Iris pigment epithelial cell (primary cell): ENCODE measurements around the gene CAMSAP1.
A peak's percentile ranks its signal among the peaks of the same experiment; 100 is the strongest.

Source experiments
- DNase-seq: peaks from one replicate; pipeline ENCODE4 v3.0.0-alpha.2; 2011; ENCODE audit warnings: low read depth

The CAMSAP1 gene

DNA sequence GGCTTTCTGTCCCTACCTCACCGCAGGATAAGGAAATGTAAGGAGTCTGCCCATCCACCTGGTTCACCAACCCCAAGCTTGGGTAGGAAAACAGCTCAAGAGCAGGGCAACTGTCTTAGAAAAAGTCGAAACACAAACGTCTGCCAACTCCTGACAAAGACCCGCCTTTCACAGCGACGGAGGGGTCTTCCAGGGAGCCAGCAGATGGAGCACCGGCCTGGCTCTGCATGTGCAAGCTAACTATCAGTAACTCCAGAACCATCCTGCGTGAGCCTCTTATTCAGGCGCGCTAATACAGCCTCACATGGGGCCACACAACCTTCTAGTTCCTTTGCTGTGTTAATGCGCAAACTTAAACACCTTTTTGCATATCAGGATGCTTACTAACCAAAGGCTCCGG lies 26.9 kb downstream of the CAMSAP1 start:
- DNase-seq: no peak

DNA sequence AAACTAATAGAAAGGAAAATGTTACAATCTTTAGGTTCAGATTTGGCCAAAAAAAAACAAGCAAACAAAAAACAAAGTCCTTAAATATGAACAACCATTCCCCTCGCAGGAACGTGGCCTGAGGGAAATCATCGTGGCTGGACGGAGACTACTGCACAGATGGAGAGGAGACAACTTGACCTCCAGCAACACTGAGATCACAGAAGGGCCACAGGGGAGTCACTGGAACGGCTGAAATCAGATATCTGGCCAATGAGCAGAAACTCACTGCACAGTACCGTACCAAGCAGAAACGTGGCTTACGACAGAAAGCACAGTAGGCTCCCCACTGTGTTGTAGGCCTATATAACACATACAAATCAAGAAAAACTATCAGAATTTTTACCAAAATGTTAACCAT lies 27.7 kb downstream of the CAMSAP1 start:
- DNase-seq: no peak

DNA sequence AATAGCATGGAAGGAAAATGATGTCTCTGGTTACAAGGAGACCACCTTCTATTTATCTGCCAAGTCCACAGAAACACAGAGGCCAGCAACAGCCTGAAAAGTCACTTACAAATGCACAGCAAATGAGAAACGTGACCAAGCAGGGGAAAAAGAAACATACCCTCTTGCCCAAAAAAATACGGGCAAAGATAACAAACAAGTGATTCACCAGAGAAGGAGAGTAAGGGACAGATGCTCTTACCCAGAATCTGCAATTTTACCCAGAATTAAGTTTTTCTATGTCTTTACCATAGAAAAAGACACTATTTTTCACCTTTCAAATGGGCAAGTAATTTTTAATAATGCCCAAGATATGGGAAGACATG lies 28.1 kb downstream of the CAMSAP1 start:
- DNase-seq: no peak

DNA sequence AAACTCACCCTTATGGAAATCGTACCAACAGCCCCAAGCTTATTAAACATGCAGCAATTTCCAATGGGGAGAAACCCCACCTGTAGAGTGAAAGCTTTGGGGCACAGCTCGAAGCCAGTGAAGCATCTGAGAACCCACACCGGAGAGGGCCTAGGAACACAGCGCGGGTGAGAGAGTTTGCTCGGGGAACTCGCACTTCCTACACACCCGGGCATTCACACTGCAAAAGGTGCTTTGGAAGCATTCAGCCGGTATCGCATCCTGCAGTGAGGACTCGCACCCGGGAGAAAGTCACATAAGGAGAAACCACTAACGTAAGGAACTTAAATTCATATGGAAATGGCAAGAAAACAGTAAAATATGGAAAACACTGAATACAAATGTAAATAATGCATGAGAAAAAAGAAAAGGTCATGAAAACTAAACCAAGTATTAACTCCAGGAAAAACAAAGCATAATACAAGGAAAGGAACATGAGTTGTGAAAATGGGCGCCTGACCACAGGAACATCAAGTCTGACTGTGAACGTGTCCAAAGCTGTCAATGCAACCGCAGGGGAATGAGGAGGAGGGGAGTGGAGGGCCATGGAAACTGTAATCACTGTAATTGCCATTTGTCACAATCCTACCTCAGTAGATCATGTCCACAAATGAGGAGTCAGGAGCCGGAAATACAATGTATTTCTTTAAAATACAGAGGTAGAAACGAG lies 28.7 kb downstream of the CAMSAP1 start:
- DNase-seq: no peak

DNA sequence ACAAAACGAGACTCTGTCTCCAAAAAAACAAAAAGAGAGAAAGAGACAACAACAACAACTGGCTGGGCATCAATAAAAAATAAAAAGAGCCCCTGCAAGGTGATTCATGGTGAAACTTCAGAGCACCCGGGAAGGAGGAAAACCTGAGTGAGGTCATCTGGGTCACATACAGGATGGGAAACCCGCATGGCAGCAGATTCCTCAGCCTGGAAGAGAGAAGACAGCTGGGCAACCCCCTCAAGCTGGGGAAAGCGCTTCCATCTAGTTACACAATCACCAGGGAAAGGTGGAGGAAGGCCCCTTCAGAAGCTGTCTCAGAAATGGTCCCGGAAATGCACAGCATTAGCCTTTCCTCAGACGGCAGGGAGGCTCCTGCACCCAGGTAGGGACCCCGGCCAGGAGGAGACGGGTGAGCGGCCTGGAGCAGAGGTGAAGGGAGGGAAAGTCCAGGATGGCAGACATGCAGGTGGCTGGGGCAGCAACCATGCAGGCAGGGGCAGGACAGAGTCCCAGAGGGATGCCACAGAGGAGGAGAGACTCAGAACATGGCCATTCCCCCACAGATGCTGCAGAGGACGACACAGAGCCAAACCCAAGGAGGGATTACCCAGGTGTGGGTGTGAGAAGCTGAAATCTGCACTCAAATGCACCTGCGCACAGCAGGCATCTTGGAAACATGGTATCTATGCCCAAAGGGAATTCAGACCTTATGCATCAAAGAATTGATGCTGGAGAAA lies 29.4 kb downstream of the CAMSAP1 start:
- DNase-seq: no peak

DNA sequence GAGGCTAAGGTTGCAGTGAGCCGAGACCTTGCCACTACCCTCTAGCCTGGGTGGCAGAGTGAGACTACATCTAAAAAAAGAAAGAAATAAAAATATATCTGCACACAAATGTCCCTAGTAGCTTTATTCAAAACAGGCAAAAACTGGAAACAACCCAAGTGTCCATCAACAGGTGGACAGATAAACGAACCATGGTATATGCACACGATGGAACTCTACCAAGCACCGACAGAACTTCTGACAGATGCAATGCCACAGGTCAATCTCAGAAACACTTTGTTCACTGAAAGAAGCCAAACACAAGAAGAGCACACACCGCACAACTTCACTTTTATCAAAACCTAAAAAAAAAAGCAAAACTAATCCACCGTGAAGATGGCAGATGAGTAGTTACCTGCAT lies 30.4 kb downstream of the CAMSAP1 start:
- DNase-seq: no peak

DNA sequence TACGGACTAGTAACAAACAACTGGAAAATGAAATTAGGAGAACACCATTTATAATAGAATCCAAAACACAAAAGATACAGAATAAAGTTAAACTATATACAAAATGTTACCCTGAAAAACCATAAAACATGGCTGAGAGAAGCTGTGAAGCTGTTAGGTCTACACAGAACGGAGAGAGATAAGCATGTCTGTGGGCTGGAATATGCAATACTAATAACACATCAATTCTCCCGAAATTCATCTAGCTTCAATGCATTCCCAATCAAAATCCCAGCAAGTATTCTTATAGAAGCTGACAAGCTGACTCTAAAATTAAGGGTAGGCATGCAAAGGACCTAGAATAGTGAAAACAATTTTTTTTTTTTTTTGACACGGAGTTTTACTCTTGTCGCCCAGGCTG lies 32.5 kb downstream of the CAMSAP1 start:
- DNase-seq: no peak

DNA sequence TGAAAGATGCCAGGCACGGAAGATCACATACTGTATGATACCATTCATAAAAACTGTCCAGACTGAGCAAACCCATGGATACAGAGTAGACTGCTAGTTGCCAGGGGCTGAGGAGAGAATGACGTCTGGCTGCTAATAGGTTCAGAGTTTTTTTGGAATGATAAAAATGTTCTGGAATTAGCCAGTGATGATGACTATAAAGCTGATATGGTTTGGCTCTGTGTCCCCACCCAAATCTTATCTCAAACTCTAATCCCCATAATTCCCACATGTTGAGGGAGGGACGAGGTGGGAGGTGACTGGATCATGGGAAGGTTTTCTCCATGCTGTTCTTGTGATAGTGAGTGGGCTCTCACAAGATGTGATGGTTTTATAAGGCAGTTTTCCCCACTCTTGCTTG lies 37.4 kb downstream of the CAMSAP1 start:
- DNase-seq: no peak

DNA sequence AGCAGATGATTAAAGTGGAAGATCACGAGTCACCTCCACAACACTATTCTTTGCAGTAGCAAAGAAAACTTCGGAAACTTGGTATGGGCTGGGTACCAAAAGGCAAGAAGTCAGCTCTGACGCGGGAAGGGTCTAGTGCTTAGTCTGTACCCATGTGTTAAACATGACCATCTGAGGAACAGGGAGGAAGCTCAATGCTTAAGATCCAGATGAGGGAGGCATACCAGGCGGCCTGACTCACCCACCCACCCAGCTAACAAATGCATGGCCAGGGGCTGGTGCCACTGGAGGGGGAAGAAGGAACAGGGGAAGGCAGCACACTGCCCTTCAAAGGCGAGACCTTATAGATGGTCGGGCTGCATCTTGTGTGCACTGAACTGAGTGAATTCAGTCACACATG lies 41.8 kb downstream of the CAMSAP1 start:
- peak; percentile 34 for DNase-seq

DNA sequence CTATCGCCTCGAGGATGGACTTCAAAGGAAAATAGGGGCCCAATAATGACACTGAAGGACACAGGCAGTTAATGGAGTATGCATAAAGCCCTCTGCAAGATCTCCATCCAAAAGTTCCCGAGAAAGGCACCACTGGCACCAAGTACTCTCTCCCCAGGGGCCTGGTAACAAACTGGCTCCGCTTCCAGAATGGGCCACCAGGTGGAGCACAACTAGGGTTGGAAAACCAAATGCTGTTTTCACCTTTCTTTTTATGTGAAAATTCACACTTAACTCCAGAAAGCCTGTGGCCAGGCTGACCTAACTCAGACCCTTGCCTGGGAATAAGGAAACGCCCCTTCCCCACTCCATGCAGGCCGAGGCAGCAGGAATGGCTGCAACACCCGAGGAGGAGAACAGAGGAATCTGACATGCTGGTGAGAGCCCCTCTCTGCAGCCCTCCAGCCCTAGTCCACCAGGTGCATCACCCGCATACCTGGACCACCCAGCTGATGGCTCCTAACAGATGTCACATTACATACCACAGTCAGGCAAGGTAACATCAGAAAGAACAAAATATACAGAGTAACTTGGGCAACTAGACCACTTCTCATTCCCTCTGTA lies 42.8 kb downstream of the CAMSAP1 start:
- DNase-seq: peak; percentile 43

DNA sequence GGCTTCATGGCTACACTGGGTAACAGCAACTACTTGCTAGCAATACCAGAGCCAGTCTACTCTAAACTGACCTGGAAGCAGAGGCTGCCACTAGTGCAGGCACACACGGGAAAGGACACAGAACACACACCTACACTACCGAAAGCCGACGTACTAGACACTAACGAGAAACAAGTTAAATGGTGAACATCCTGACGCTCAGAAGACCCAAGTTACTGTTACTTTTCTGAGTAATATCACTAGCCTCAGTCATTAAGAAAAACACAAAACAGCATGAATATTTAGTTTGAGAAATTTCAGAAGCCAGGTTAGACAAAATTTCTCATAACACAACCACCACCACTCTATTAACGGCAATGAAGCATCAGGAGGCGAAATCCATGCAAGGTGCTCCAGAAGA lies 44.5 kb downstream of the CAMSAP1 start:
- DNase-seq: no peak

DNA sequence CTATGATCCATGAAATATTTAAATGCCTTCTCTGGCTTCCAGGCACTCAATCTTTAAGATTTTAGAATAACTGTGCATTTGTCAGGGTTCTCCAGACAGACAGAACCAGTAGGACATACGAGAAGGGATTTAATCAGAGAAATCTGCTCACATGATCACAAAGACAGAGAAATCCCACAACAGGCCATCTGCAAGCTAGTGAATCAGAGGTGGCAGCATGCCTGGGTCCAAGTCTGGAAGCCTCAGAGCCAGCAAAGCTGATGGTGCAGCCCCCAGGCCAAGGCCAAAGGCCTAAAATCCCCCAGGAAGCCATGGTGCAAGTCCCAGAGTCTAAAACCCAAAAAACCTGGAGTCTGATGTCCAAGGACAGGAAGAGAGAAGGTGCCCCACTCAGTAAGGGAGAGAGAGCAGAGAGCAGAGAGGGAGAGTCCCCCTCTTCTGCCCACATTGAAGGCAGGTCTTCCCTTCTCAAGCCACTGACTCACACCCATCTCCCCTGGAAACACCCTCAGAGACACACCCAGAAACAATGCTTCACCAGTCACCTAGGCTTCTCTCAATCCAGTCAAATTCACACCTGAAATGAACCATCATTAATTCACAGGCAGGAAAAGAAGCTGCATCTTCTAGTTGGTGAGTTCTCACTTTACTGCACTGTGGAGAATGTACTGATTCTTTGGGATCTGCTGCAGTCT lies 48.7 kb downstream of the CAMSAP1 start:
- DNase-seq: peak; percentile 23

DNA sequence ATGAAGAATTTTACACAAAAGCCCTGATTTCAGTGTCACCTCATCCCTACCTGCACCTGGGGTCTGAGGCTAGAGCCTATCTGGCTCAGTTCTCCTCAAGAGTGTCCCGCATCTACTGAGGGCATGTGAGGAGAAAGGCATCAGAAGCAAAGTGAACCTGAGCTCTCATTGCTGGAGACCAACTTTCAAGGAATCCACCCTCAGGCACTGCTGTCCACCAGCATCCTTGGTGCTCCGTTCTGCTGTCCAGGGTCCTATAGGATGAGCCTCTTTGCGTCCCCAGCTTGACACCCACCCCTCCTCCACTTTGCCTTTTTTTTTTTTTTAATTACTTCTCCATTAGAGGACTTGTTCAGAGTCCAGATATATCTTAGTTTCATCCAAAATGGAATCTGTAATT lies 49.5 kb downstream of the CAMSAP1 start:
- no peak for DNase-seq

DNA sequence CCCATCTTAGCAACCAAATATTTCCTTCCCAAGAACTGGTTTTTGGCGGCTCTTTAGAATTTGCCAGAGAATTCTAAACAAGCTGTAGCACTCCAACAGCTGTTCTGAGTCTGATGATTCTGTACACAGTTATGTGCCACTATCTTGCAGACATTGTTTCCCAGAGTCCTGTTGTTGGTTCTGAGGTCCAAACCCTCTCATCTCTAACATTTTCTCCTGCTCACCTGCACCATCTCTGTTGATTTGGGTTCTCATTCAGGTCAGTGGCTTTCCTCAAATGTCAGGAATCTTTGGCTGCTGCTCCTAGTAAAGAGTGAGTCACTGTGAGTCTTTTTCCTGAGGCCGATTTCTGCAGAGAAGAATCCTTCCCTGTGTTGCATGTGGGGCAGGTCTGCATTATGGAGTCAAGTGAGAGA lies 50.0 kb downstream of the CAMSAP1 start:
- DNase-seq: peak; percentile 42

DNA sequence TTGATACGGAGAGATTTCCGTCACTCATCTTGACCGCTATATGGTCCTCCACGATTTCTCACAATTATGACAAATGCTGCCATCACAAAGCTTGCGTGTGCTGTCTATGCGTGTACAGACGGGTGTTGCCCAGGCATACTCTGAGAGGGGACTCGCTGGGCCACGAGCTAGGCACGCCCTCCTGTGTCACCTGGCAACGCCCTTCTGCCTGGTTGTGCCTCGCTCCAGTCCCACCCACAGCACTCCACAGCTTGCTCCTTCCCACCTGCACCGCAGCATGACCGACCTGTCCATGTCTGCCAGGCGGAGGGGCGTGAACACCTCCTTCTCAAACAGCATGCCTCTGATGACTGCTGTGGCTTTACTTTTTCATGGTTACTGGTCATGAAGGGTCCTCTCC lies 55.6 kb downstream of the CAMSAP1 start:
- DNase-seq: no peak

DNA sequence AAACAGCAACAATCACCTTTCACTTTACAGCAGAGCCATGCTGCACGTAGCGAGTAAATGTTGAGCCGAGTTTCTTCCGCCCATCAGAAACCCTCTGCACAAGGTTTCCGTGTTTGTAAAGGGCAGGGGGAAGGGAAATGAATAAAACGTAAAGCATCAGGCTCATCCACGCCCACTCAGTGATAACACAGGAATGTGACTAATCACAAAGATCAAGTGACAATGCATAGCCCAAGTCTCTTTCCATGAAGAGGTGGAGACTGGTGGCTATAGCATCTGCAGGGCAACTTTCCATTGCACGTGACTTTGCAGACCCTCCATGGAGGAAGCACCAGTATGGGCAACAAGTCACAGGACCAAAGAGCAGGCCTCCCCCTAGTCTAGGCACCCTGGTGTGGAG lies 56.6 kb downstream of the CAMSAP1 start:
- DNase-seq: peak; percentile 34

DNA sequence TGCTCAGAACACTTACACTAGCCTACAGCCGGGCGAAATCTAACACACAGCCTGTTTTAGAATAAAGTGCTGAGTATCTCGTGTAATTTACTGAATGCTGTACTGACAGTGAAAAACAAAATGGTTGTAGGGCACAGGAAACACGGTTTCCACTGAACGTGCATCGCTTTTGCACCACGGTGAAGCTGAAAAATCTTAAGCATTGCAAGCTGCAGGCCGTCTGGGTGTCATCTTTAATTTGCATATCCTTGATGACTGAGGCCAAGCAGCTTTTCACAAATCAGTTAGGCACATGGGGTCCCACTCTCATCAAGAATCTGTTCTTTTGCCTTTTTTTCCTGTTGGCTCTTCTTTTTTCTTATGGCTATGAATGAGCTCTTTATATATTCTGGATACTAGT lies 58.2 kb downstream of the CAMSAP1 start:
- DNase-seq: no peak

DNA sequence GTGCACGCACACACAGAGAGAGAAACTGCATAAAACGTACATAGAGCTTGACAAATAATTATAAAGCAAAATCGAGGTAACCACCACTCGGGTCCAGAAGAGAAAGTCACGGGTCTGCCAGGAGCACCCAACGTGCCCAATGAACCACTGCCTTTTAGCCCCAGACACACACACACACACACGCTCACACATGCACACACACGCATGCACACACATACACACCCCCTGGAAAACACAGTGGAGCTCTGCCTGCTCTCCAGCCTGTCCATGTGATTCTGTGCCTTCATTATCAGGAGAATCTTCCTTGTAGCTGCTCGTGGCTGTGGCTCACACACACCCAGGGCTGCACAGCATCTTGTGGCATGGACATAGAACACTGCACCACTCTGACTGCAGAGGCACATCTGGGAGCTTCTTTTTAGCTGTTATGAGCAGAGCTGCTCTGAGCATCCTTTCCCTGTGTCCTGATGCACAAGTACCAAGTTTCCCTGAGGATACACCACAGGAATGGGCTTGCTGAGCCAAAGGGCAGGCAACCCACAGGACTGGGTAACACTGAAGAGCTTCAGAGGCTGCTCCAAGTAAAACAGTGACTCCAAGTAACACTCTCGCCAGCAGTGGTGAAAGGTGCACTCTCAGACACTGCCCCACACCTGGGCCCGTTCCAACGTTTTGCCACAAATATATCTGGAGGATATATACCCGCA lies 58.9 kb downstream of the CAMSAP1 start:
- DNase-seq: no peak

DNA sequence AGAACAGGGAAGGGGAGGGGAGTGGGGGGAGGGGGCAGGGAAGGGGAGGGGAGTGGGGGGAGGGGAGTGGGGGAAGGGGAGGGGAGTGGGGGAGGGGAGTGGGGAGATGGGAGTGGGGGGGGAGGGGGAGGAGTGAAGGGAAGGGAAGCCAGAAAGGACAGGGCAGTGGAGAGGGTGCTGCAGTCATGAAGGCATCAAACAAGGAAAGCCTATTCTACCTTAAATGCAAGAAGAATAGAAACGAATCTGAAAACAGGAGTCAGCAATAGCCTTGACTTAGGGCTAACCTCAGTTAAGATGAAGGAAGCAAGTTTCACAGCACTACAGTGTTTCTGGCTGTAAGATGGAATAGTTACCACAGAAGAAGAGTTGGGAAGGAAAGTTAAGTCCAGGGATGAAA lies 59.5 kb downstream of the CAMSAP1 start:
- DNase-seq: no peak

DNA sequence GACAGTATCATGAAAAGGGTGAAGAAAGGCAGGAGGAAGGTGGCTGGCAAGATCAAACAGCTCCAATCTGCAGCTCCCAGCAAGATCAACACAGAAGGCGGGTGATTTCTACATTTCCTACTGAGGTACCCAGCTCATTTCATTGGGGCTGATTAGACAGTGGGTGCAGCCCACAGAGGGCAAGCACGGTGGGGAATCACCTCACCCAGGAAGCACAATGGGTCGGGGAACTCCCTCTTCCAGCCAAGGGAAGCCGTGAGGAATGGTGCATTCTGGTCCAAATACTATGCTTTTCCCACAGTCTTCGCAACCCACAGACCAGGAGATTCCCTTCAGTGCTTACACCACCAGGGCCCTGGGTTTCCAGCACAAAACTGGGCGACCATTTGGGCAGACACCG lies 66.8 kb downstream of the CAMSAP1 start:
- no peak for DNase-seq

DNA sequence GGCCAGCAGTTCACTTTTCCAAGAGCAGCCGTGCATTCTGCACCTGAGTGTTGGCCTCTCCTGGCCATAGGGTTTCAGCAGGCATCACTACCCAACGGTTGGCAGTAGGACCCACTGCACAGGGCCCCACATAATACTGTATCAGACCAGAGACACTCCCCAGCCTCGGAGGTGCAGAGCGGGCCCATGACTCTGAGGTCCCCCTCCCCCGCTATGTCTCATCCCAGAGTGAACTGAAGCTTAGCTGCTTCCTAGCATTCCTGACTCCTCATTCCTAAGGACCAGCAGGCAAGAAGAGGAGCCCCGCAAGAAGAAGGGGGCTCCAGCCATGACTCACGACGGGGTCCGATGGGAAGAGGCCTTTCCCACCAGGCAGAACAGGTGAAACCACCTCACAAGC lies 67.2 kb downstream of the CAMSAP1 start:
- DNase-seq: no peak

DNA sequence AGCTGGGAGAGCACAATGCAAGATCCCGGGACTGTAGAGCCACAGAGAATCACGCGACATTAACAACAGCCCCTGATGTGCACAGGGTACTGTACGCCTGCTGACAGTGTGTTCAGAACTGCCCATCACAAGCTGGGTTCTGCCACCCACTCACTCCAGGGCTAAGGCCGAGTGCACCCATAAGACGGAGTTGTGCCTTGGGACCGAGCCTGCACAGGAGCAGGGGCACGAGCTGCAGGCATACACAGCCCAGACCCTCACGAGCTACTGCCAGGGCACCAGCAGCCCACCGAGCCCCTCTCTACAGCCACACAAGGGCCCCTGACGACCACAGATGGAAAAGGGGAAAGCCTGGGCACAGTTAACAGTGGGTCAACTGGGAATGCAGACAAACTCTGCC lies 67.8 kb downstream of the CAMSAP1 start:
- DNase-seq: no peak
